CD4-positive, alpha-beta T cell treated with Interleukin-6 for 4 hours (primary cell): ENCODE results near the gene RNPEPL1.
A peak's percentile ranks its signal among the peaks of the same experiment; 100 is the strongest.

ENCODE experiments used
- DNase-seq: peaks from one replicate; pipeline ENCODE4 v3.0.0-alpha.2; 2020; ENCODE audit warnings: mixed read lengths

Gene RNPEPL1

DNA sequence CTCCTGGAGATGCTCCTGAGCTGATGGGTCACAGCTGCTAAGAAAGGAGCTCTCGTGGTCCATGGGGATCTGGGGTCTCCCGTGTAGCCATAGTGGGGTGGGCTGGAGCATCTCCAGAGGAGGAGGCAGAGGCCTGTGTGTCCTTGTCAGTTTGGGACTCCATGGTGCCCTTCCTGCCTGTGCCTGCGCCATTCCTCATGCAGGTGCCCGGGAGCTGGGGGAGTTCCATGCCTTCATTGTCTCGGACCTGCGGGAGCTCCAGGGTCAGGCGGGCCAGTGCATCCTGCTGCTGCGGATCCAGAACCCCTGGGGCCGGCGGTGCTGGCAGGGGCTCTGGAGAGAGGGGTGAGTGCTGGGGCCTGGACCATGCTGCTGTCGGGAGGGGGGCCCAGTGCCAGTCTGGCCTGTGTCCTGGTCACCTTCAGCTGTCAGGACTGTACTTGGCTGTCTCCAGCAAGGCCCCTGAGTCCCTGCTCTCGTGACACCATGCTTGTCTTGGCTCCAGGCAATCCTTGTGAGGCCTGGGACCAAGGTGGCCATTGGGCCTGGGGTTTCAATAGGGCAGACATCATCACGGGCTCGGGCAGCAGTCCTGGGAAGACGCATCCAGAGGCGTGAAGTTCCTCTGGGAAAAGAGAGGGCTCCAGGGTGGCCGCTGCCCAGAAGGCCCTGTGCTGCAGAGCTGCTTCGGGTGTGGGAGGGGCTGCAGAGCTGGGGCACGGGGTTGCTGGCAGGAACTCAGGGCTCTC, 25.6 kb downstream of the RNPEPL1 start:
- DNase-seq = no peak

DNA sequence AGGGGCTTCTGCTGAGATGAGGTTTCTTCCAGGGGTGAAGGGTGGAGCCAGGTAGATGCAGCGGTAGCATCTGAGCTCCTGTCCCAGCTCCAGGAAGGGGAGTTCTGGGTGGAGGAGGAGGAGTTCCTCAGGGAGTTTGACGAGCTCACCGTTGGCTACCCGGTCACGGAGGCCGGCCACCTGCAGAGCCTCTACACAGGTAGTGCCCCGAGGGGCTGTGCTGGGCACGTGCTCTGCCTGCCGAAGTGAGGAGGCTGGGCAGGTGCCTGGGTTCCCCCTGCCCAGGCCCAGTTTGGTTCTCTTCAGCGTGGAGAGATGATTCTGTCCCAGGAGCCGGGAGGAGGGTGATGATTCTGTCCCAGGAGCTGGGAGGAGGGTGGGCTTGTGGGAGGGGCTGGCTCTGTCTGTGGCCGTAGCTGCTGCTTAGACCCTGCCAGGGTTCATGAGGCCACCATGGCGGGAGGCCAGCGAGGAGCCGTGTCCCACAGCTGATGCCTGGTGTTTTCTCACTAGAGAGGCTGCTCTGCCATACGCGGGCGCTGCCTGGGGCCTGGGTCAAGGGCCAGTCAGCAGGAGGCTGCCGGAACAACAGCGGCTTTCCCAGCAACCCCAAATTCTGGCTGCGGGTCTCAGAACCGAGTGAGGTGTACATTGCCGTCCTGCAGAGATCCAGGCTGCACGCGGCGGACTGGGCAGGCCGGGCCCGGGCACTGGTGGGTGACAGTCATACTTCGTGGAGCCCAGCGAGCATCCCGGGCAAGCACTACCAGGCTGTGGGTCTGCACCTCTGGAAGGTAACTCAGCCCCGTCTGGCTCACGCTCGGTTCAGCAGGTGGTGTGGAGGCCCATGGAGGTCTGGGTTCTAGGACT, 26.5 kb downstream of the RNPEPL1 start:
- DNase-seq = no peak

DNA sequence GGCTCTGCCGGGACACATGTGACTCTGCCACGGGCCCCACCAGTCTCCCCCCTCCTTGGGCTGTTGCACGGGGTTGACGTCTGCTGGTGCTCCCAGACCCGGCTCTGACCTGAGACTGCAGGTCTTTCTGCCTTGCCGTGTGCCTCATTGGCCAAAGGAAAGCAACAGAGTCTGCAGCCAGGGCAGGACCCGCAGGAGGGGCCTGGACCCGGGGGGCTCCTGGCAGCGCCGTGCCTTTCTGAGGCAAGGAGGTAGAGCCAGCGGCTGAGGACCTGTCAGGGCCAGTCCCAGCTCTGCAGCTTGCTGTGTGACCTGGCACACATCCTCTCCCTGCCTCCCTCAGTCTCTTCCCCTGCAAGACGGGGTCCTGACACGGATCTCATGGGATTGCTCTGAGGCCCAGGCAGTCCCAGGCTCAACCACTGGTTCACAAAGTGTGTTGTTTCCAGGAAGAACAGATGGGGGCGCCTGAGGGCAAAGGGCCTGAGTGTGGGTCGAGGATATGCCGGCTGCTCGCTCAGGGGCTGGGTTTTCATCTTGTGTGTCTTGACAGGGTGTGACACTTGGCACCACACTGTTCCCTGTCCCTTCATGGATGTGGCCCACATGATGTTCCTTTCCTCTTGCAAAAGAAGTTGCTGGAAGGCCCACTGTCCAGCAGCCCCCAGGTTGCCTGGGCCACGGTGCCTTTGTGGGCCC, 27.2 kb downstream of the RNPEPL1 start:
- peak; percentile 52 for DNase-seq

DNA sequence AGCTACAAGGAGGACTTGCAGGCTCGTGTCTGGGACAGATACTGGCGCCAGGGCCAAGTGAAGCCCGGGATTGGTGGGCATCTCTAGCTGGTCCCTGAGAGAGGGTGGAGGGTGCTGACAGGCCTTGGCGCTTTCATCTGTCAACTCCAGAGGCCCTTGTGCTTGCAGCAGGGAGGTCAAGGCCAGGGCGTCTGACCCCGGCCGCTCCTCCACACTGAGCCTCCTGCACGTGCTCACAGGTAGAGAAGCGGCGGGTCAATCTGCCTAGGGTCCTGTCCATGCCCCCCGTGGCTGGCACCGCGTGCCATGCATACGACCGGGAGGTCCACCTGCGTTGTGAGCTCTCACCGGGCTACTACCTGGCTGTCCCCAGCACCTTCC, 27.8 kb downstream of the RNPEPL1 start:
- DNase-seq = no peak

DNA sequence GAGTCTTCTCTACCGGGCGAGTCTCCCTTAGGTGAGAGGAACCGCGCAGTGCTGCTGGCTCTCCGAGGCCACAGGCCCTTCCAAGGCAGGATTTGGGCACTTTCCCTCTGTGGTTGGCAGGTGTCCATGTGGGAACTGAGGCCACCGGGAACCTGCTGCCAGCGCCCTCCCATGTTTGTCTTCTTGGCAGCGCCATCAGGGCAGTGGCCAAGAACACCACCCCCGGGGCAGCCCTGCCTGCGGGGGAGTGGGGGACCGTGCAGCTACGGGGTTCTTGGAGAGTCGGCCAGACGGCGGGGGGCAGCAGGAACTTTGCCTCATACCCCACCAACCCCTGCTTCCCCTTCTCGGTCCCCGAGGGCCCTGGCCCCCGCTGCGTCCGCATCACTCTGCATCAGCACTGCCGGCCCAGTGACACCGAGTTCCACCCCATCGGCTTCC, 28.2 kb downstream of the RNPEPL1 start:
- DNase-seq = no peak

DNA sequence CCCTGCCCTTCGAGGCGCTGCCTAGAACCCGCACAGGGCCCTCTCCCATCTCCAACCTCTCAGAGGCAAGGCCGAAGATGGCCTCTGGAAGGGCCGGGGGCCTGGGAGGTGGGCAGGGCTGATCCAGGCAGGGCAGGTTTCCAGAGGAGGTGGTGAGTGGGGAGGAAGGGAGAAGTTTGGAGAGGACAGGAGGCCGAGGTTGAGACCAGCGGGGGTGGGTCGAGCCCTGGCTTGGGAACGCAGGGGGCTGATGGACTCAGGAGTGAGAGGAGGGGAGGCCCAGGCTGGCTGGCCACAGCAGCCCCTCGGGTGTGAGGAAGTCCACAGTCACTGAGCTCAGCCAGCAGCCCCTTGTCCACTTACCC, 28.8 kb downstream of the RNPEPL1 start:
- DNase-seq = no peak

DNA sequence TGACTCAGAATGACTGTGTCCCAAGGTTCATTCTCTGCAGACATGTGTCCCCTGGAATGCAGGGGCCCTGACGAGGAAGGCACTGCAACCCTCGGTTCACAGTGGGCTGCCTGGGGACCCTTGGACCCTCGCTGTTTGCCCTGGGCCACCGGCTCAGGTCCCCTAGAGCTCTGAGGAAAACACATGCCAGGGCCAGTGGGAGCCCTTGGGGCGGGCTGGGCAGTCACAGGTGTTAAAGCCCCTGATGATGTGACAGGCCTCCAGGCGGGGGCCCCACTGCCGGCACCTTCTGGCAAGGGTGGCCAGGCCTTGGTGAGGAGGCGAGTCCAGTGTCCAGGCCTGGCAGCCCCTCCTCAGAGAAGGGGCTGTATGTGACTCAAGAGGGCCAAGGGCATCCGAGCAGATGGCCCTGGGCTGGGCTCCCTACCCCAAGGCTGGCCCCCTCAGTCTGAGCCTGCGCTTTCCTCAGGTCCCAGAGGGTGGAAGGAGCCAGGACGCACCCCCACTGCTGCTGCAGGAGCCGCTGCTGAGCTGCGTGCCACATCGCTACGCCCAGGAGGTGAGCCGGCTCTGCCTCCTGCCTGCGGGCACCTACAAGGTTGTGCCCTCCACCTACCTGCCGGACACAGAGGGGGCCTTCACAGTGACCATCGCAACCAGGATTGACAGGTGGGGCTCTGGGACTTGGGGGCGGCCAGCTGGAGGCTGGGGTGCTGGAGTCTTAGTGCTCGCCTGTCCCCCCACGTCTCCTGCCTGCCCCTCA, 29.3 kb downstream of the RNPEPL1 start:
- DNase-seq = no peak

DNA sequence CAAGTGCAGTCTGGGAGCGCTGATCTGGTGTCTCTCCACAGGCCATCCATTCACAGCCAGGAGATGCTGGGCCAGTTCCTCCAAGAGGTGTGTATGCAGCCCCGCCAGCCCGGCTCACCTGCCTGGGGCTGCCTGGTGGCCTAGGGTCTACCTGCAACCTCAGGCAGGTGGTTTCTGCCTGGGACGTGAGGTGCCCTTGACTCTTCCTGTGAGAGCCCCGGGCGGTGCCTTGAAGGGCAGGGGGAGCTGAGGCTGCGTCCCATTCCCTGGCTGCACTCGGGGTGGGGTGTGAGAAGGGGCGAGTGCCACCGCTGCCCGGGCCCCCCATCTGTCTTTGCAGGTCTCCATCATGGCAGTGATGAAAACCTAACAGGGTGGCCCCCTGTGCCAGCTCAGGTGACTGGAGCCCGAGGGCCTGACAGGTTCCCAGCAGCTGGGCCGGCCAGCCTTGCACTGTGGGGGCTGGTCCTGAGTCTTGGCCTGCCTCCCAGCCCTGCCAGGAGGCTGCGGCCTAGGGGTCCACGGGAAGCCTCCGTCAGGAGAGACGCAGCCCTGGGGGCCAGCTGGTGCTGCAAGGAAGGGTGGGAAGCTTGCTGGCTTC, 30.1 kb downstream of the RNPEPL1 start:
- DNase-seq = no peak

DNA sequence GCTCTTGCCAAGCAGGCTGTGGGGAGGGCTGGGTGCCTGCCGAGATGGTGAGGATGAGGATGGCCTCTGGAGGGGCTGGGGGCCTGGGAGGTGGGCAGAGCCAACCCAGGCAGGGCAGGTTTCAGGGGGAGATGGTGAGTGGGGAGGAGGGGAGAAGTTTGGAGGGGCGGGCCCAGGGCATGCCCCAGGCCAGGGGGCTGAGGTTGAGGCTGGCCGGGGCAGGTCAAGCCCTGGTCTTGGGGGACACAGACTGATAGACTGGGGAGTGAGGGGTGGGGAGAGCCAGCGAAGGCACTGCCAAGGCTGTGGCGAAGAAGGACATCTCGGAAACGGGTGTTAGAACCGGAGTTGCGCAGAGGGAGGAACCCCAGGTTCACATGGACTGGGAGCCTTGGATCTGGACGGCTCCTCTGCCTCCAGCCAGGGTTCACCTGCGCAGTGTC, 30.9 kb downstream of the RNPEPL1 start:
- no peak for DNase-seq

DNA sequence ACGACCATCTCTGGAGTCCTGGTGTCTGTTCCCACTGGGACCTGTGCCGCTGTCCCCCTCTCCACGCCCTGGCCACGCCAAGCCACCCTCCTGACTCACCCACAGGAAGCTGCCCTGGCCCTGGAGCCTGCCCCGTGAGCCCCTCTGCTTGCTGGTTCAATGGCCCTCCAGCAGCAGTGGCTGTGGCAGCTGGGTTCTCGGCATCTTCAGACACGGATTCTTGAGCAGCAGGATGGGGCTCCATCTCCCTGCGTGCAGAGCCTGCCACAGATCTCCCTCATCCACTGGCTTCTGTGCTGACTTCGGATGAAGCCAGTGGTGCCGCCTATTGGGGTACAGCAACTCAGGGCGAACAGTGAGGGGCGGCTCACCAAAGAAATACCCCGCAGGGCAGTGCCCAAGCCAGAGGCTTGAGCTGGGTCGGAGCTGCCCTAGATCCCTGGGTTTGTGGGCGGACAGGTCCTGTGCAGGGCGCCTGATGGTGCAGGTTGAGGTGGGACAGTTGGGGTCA, 32.2 kb downstream of the RNPEPL1 start:
- DNase-seq = no peak

DNA sequence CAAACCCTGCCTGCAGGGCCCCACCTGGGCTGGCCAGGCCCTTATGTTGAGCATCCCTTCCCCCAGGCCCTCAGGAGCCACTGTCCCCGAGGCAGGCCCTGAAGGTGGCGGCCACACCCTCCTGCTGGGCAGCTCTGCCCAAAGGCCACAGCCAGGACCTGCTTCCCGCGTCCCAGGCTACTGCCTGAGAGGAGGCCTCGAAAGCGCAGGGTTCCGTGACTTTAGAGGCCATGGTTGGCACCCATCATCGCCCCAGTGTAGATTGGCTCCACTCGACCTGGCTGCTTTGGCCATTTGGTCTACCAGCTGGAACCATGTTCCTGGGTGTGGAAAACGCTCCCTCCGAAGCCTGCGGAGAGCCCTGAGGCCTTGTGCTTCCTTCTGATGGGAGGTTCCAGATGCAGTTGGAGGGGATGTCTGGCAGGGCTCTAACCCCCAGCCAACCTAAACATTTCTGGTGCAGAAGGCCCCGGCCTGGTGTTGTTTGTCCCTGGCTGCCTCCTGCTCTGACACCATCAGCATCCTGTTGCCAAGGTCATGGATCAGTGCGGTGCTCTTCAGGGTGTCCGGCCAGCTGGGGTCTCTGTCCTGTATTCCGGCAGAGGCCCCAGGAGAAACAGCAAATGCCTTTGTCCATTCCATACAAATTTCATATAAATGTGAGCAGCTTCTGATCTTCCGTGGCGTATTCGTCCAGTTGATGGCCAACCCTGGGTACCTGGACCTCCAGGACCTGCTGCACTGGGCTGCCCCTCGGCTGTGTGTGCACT, 33.0 kb downstream of the RNPEPL1 start:
- no peak for DNase-seq

DNA sequence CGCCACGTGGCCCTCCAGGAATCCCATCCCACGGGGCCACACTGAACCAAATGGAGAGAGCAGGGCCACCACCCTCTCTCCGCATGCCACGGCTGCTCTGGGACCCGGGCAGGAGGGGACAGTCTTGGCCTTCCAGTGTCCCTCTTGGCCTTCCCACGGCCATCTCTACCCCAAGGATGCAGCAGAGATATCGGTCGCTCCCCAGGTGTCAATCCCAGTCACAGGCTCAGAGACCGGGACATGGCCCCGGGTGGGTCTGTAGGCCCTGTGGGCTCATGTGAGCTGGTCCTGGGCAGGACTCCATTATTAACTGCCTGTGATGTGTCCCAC, 33.5 kb downstream of the RNPEPL1 start:
- DNase-seq = no peak

DNA sequence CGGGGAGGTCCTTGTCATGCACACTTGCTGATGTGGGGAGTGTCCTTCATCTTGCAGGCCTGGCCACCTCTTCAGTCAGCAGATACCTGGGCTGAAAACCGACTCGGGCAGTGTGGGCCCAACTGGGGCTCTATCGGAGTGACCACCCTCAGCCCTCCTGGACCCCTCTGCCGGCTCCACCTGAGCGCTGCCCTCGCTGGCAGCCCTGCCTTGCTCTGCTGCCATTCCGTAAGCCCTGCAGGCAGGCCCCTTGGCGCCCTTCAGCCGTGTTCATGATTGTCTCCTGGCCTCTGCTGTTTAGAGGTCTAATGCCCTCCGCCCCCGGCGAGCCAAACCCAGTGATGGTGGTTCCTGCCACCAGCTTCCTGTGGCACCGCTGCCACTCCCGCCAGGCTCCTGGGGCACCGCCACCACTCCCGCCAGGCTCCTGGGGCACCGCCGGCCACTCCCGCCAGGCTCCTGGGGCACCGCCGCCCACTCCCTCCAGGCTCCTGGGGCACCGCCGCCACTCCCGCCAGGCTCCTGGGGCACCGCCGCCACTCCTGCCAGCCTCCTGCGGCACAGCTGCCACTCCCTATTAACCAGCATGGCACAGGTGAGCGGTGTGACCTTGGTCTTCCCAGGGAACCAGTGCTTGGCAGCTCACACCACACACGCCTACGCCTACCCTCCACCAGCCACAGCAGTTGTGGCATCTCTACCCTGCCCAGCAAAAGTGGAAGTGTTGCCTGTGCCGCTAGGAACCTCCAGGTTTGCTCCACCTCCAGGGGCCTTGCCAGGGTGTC, 34.2 kb downstream of the RNPEPL1 start:
- DNase-seq = no peak

DNA sequence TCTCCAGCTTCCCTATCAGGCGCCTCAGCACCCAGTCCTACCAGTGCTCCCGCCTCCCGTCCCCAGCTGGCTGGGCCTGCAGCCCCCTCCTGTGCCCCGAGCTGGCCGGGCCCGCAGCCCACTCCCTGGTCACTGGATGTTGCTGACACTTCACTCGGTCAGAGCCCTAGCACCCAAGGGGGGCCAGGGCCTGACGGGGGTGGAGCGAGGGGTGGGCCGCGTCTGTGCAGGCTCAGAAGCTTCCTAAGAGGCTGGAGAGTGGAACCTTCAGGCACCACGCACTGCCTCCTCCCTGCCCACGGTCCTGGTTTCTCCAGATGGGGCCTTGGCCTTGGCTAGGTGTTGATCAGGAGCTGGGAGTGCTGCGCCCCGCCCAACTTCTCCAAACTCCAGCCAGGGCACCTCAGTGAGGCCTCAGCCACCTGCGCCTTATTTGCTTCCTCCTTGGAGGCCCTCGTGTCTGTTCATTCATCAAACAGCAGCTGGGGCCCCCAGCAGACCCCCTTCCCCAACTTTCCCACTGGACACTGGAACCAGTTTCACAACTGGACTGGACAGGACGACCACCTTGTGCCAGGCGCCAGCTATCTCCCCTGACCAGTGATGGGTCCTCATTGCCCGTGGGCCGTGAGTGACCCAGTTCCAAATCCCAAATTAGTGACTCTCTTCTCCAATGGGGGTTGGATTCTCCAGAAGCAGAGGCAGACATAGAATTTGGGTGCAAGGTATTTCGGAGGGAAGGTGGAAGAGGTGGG, 35.0 kb downstream of the RNPEPL1 start:
- no peak for DNase-seq

DNA sequence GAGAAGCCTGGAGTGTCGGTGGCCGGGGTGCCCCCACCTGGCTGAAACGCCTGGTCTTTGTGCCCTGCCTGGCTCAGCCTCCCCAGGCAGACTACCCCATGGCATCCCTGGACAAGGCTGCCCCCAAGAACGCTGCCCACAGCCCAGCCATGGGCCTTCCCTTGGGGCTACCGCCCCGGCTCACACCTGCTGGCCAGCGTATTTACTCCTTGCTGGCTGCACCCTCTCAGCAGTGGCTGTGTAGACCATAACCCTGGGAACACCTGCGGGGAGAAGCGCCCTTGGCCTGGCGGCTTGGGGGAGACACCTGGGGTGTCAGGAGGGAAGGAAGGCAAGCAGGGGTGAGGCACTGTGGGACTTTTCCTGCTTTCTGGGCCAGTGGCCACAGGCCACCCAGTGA, 35.6 kb downstream of the RNPEPL1 start:
- DNase-seq = no peak

DNA sequence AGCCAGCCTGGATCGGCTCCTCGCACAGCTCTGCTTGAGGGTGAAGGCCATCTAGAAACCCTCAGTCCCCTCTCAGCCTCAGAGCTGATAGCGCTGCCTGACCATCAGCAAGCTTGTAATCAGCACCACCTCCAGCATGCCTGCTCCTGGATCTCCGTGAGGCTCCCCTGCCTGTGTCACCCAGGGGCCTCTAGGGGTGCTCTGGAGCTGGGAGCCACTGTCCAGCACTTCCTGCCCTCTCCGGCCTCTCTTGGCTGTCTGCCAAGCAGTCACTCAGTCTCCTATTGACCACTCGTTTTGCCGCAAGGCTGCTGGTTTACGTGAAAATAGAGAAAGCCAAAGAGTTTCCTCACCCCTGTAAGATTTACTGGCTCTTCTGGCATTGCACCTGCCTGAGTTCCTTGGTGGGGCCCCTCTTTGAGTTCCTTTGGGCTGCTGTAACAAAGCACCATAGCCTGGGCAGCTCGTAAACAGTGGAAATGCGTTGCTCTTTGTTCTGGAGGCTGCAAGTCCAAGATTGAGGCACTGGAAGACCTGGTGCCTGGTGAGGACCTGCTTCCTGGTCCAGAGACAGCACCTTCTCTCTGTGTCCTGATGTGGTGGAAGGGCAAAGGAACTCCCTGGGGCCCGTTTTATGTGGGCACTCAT, 36.1 kb downstream of the RNPEPL1 start:
- DNase-seq = no peak

DNA sequence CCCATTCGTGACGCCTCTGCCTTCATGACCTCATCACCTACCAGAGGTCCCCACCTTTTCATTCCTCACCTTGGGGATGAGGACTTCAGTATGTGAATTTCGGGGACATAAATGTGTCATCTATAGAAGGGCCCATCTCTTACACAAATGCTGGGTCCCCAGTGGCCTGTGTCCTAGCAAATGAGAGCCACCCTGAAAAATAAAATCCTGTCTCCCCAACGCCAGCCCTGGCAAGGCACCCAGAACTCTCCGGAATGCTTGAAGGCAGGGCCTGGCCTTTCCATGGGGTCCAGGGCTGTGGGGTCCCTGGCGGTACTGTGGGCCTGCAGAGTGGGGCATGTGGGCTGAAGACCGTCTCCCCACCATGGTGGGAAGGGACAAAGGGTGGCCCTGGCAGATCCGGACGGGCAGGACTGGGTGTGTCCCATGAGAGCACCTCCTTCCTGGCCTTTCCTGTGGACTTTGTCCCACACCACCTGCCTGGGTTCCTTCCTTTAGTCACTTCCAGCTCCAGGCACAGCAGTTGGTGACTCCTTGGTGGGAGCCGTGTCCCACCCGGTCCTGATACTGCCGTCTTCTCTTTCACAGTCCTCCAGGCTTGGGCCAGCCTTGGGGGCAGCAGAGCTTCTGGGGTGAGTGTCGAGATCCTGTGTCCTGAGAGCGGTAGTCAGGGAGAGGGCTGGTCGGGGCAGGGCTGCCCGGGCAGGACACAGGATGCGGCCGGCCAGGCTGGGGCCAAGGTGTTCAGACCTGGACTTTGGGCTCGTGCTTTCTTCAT, 36.8 kb downstream of the RNPEPL1 start:
- DNase-seq = no peak
